ENCODE data around the gene SNX20.

The SNX20 gene

DNA sequence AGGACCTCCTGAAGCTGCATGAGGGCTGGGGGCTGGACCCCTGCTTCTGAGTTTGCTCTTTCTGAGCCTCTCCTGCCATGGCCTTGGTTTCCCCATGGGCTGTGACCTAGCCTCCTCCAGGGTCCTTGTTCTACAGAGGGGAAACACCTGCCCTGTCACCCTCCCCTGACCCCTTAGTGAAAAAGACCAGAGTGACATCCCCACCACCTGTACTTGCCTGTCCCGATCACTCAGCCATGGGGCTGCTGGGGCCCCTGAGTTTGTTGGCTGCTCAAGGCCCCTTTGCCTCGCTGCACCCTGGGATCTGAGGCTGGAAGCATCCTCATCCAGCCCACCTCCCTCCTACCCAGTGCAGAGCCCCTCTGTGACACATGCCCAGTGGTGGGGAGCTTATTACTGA is 13.1 kb upstream of the SNX20 start:
- no peak overlapping the region for H3K4me2 ChIP-seq (ENCODE audit: insufficient read depth, low read length, poor library complexity, severe bottlenecking)
- H3K27me3 ChIP-seq (ENCODE audit: control insufficient read depth in 3 of 3, insufficient read depth in 3 of 3, low read depth in 1 of 3, low read length in 3 of 3): peaks cover 2 to 64% (median 21%) of the 10 kb centered on the region in 3 experiments
- no peak overlapping the region for H2BK12ac ChIP-seq (ENCODE audit: low read length)
- peaks cover 0 to 11% of the 10 kb centered on the region in 2 donors for H3K4me1 ChIP-seq (ENCODE audit: control insufficient read depth in 2 of 2, insufficient read depth in 1 of 2, low read depth in 1 of 2, low read length in 2 of 2)
- no peaks in the 10 kb centered on the region for H3K79me1 ChIP-seq (ENCODE audit: low read depth, low read length)
- no peak overlapping the region for H4K91ac ChIP-seq (ENCODE audit: low read depth, low read length, poor library complexity)
- no peak overlapping the region for H3K23ac ChIP-seq (ENCODE audit: low read depth, low read length, poor library complexity)
- H3K14ac ChIP-seq (ENCODE audit: low read length): no peak overlapping the region
- no peak overlapping the region for H4K8ac ChIP-seq (ENCODE audit: low read depth, low read length)
- no peak overlapping the region for H3K9ac ChIP-seq (ENCODE audit: low read depth, low read length, poor library complexity)
- no peak overlapping the region for H2AFZ ChIP-seq (ENCODE audit: low read length)
- WGBS, 2 donors (ENCODE audit: extremely low coverage in 2 of 2, insufficient read length in 2 of 2, insufficient replicate concordance in 1 of 2): no CpG with 5 or more reads among the region's 2 CpGs
- no peak overlapping the region for H2AK5ac ChIP-seq (ENCODE audit: low read depth, low read length)
- H3K36me3 ChIP-seq (replicated peaks in 1 of 2; ENCODE audit: control insufficient read depth in 2 of 2, insufficient read depth in 2 of 2, low read length in 2 of 2): no peaks in the 10 kb centered on the region
- H2BK120ac ChIP-seq (ENCODE audit: low read depth, low read length): no peak overlapping the region
- H3K9me3 ChIP-seq (replicated peaks in 1 of 2; ENCODE audit: control insufficient read depth in 2 of 2, insufficient read depth in 1 of 2, low read depth in 1 of 2, low read length in 2 of 2): peaks cover 0 to 1% of the 10 kb centered on the region in 2 donors
- no peak overlapping the region for H3K18ac ChIP-seq (ENCODE audit: low read length)
- H3K4me3 ChIP-seq (ENCODE audit: low read length in 2 of 2): no peak overlapping the region
- DNase-seq (ENCODE audit: low spot score): no peak
- H3K4ac ChIP-seq (ENCODE audit: low read length): no peak overlapping the region
- H2BK5ac ChIP-seq (ENCODE audit: low read length): no peak overlapping the region
- H3K27ac ChIP-seq (replicated peaks; ENCODE audit: low read length): no peak overlapping the region
- H2BK15ac ChIP-seq (ENCODE audit: low read length): no peak overlapping the region

- DNase-seq (ENCODE audit: low spot score): peak; percentile 11
- no peak within 1 kb of the TSS for H2BK120ac ChIP-seq (ENCODE audit: low read depth, low read length)
- no peak within 1 kb of the TSS for H3K4ac ChIP-seq (ENCODE audit: low read length)
- H3K4me3 ChIP-seq (ENCODE audit: low read length in 2 of 2): peak within 1 kb of the TSS in 1 of 2 donors; percentile 72
- peak within 1 kb of the TSS; percentile 38 for H3K9ac ChIP-seq (ENCODE audit: low read depth, low read length, poor library complexity)
- H3K36me3 ChIP-seq (replicated peaks in 1 of 2; ENCODE audit: control insufficient read depth in 2 of 2, insufficient read depth in 2 of 2, low read length in 2 of 2): no peaks in the 10 kb centered on the region
- peak within 1 kb of the TSS; percentile 34 for H4K91ac ChIP-seq (ENCODE audit: low read depth, low read length, poor library complexity)
- peak within 1 kb of the TSS; percentile 73 for H2AFZ ChIP-seq (ENCODE audit: low read length)
- H3K14ac ChIP-seq (ENCODE audit: low read length): peak within 1 kb of the TSS; percentile 25
- H2BK5ac ChIP-seq (ENCODE audit: low read length): no peak within 1 kb of the TSS
- no peaks in the 10 kb centered on the region for H3K79me1 ChIP-seq (ENCODE audit: low read depth, low read length)
- H3K18ac ChIP-seq (ENCODE audit: low read length): peak within 1 kb of the TSS; percentile 71
- H3K9me3 ChIP-seq (replicated peaks in 1 of 2; ENCODE audit: control insufficient read depth in 2 of 2, insufficient read depth in 1 of 2, low read depth in 1 of 2, low read length in 2 of 2): peaks cover 0 to 1% of the 10 kb centered on the region in 2 donors
- H3K4me2 ChIP-seq (ENCODE audit: insufficient read depth, low read length, poor library complexity, severe bottlenecking): peak within 1 kb of the TSS; percentile 73
- H3K4me1 ChIP-seq (ENCODE audit: control insufficient read depth in 2 of 2, insufficient read depth in 1 of 2, low read depth in 1 of 2, low read length in 2 of 2): peaks cover 0 to 11% of the 10 kb centered on the region in 2 donors
- H2BK12ac ChIP-seq (ENCODE audit: low read length): peak within 1 kb of the TSS; percentile 63
- H2BK15ac ChIP-seq (ENCODE audit: low read length): peak within 1 kb of the TSS; percentile 15
- peak within 1 kb of the TSS; percentile 87 for H3K23ac ChIP-seq (ENCODE audit: low read depth, low read length, poor library complexity)
- peaks cover 2 to 70% (median 21%) of the 10 kb centered on the region in 3 experiments for H3K27me3 ChIP-seq (ENCODE audit: control insufficient read depth in 3 of 3, insufficient read depth in 3 of 3, low read depth in 1 of 3, low read length in 3 of 3)
- H4K8ac ChIP-seq (ENCODE audit: low read depth, low read length): peak within 1 kb of the TSS; percentile 83
- no peak within 1 kb of the TSS for H3K27ac ChIP-seq (replicated peaks; ENCODE audit: low read length)
- peak within 1 kb of the TSS; percentile 36 for H2AK5ac ChIP-seq (ENCODE audit: low read depth, low read length)
- WGBS, 2 donors (ENCODE audit: extremely low coverage in 2 of 2, insufficient read length in 2 of 2, insufficient replicate concordance in 1 of 2): 100% methylated on average over 4 of the region's 56 CpGs; no CpG with 5 or more reads in 1 of the 2 donors
Observed at GRCh38 chr16:50692999-50693781, 12.1 kb upstream of the SNX20 start, which contains the start of gene NOD2. Gene NOD2, plus strand, starts transcription at chr16:50693606. Its CDS starts 5,890 bp downstream, at chr16:50699496.

DNA sequence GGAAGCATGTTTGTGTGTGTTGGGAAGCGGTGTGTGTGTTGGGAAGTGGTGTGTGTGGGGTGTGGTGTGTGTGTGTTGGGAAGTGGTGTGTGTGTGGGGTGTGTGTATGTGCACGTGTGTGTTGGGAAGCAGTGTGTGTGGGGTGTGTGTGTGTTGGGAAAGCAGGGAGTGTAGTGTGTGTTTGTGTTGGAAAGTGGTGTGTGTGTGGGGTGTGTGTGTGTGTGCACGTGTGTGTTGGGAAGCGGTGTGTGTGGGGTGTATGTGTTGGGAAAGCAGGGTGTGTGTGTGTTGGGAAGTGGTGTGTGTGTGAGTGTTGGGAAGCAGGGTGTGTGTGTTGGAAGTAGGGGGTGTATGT is 11.5 kb upstream of the SNX20 start:
- H2AK5ac ChIP-seq (ENCODE audit: low read depth, low read length): peak overlapping the region; percentile 36

GRCh38 chr16:50690177-50690576 is 9.1 kb upstream of the SNX20 start:
- Histone ChIP-seq H3K23ac (ENCODE audit: low read depth, low read length, poor library complexity) (no peak overlapping the region), H2BK5ac (ENCODE audit: low read length) (no peak overlapping the region), H3K9me3 (replicated peaks in 1 of 2; ENCODE audit: control insufficient read depth in 2 of 2, insufficient read depth in 1 of 2, low read depth in 1 of 2, low read length in 2 of 2) (peaks cover 0 to 1% of the 10 kb centered on the region in 2 donors), H2BK120ac (ENCODE audit: low read depth, low read length) (no peak overlapping the region), H2BK12ac (ENCODE audit: low read length) (no peak overlapping the region), H2AFZ (ENCODE audit: low read length) (no peak overlapping the region), H3K18ac (ENCODE audit: low read length) (no peak overlapping the region), H3K4me1 (ENCODE audit: control insufficient read depth in 2 of 2, insufficient read depth in 1 of 2, low read depth in 1 of 2, low read length in 2 of 2) (peaks cover 0 to 1% of the 10 kb centered on the region in 2 donors), H3K14ac (ENCODE audit: low read length) (no peak overlapping the region), H3K4me3 (ENCODE audit: low read length in 2 of 2) (no peak overlapping the region), H4K91ac (ENCODE audit: low read depth, low read length, poor library complexity) (no peak overlapping the region), H3K27ac (replicated peaks; ENCODE audit: low read length) (no peak overlapping the region), H2BK15ac (ENCODE audit: low read length) (no peak overlapping the region), H4K8ac (ENCODE audit: low read depth, low read length) (no peak overlapping the region), H3K36me3 (replicated peaks in 1 of 2; ENCODE audit: control insufficient read depth in 2 of 2, insufficient read depth in 2 of 2, low read length in 2 of 2) (no peaks in the 10 kb centered on the region), H3K9ac (ENCODE audit: low read depth, low read length, poor library complexity) (no peak overlapping the region), H3K4ac (ENCODE audit: low read length) (no peak overlapping the region), H3K27me3 (ENCODE audit: control insufficient read depth in 3 of 3, insufficient read depth in 3 of 3, low read depth in 1 of 3, low read length in 3 of 3) (peaks cover 2 to 59% (median 23%) of the 10 kb centered on the region in 3 experiments), H3K4me2 (ENCODE audit: insufficient read depth, low read length, poor library complexity, severe bottlenecking) (no peak overlapping the region), H2AK5ac (ENCODE audit: low read depth, low read length) (no peak overlapping the region), H3K79me1 (ENCODE audit: low read depth, low read length) (no peaks in the 10 kb centered on the region)
- no CpG with 5 or more reads among the region's 2 CpGs for WGBS, 2 donors (ENCODE audit: extremely low coverage in 2 of 2, insufficient read length in 2 of 2, insufficient replicate concordance in 1 of 2)
- no peak for DNase-seq (ENCODE audit: low spot score)

More for the DNA sequence above, 11.5 kb upstream of the SNX20 start:
- Histone ChIP-seq H2BK12ac (ENCODE audit: low read length) (peak overlapping the region; percentile 63), H2AFZ (ENCODE audit: low read length) (no peak overlapping the region), H3K14ac (ENCODE audit: low read length) (peak overlapping the region; percentile 25), H3K9me3 (replicated peaks in 1 of 2; ENCODE audit: control insufficient read depth in 2 of 2, insufficient read depth in 1 of 2, low read depth in 1 of 2, low read length in 2 of 2) (peaks cover 0 to 1% of the 10 kb centered on the region in 2 donors), H3K27me3 (ENCODE audit: control insufficient read depth in 3 of 3, insufficient read depth in 3 of 3, low read depth in 1 of 3, low read length in 3 of 3) (peaks cover 2 to 74% (median 21%) of the 10 kb centered on the region in 3 experiments), H3K4ac (ENCODE audit: low read length) (no peak overlapping the region), H3K23ac (ENCODE audit: low read depth, low read length, poor library complexity) (peak overlapping the region; percentile 87), H3K4me1 (ENCODE audit: control insufficient read depth in 2 of 2, insufficient read depth in 1 of 2, low read depth in 1 of 2, low read length in 2 of 2) (peaks cover 0 to 11% of the 10 kb centered on the region in 2 donors), H4K8ac (ENCODE audit: low read depth, low read length) (peak overlapping the region; percentile 83), H2BK120ac (ENCODE audit: low read depth, low read length) (no peak overlapping the region), H3K9ac (ENCODE audit: low read depth, low read length, poor library complexity) (peak overlapping the region; percentile 32), H3K36me3 (replicated peaks in 1 of 2; ENCODE audit: control insufficient read depth in 2 of 2, insufficient read depth in 2 of 2, low read length in 2 of 2) (no peaks in the 10 kb centered on the region), H2BK5ac (ENCODE audit: low read length) (no peak overlapping the region), H3K18ac (ENCODE audit: low read length) (peak overlapping the region; percentile 50), H4K91ac (ENCODE audit: low read depth, low read length, poor library complexity) (peak overlapping the region; percentile 34), H3K79me1 (ENCODE audit: low read depth, low read length) (no peaks in the 10 kb centered on the region), H3K27ac (replicated peaks; ENCODE audit: low read length) (no peak overlapping the region), H2BK15ac (ENCODE audit: low read length) (peak overlapping the region; percentile 15), H3K4me3 (ENCODE audit: low read length in 2 of 2) (peak overlapping the region in 1 of 2 donors; percentile 72), H3K4me2 (ENCODE audit: insufficient read depth, low read length, poor library complexity, severe bottlenecking) (no peak overlapping the region)
- DNase-seq (ENCODE audit: low spot score): no peak
- 100% methylated on average over 2 to 4 of the region's 4 CpGs for whole genome bisulfite sequencing, 2 donors (ENCODE audit: extremely low coverage in 2 of 2, insufficient read length in 2 of 2, insufficient replicate concordance in 1 of 2)
